Measurements from ENCODE around the gene PRSS38.

Gene PRSS38

GRCh38 chr1:227791425-227792143 lies 23.9 kb upstream of the PRSS38 start:
- no peak overlapping the region for H3K27ac ChIP-seq
- TF ChIP-seq CTCF (conservative IDR thresholded peaks at IDR 0.05), result no peak

DNA sequence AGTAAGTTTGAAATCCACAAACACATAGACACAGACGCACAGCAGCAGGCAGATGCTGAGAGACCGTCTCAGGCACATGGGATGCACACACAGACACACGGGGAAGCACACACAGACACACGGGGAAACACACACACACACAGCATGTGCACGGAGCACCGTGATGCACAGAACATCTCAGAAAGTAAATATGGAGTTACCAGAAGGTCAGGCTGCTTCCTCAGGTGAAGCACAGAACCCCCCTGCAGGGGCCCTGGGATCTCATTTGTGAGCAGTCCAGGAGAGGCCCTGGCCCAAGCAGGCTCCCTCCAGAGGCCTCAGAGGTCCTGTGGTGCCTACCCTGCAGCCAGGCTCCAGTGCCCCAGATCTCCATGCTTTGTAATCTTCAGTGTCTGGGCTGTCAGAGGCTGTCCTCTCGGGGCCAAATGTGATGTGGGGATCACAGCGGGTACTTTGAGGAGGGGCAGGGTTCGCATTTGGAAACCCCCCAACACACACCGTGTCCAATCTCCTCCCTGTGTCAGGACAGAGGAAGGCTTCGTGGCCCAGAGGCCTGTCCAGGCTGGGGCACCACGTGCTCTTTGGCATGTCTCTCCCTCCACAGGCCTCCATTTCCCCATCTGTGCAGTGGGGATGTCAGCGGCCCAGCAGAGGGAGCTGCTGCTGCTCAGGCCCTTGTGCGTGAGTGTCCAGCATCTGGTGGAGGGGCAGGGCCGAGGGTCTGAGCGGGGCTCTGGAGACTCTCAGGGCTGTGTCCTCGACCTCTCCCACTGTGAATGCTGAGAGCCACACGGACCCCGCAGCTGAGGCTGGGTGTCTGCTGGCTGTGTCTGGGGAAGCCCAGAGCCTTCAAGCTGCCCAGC lies 23.0 kb upstream of the PRSS38 start:
- H3K27ac ChIP-seq, result no peak overlapping the region
- no peak for TF ChIP-seq CTCF (conservative IDR thresholded peaks at IDR 0.05)

GRCh38 chr1:227793079-227793947 lies 22.2 kb upstream of the PRSS38 start:
- no peak overlapping the region for H3K27ac ChIP-seq
- TF ChIP-seq CTCF (conservative IDR thresholded peaks at IDR 0.05), result no peak

GRCh38 chr1:227793948-227794816 lies 21.3 kb upstream of the PRSS38 start:
- TF ChIP-seq CTCF (conservative IDR thresholded peaks at IDR 0.05), result no peak
- H3K27ac ChIP-seq, result no peak overlapping the region

- H3K27ac ChIP-seq, result no peak overlapping the region
- TF ChIP-seq CTCF (conservative IDR thresholded peaks at IDR 0.05), result no peak
These were observed 20.7 kb upstream of the PRSS38 start for GRCh38 chr1:227794817-227795192.

- TF ChIP-seq CTCF (conservative IDR thresholded peaks at IDR 0.05), result no peak
- H3K27ac ChIP-seq, result no peak overlapping the region
These were observed 19.7 kb upstream of the PRSS38 start for GRCh38 chr1:227795732-227796131.

Measured in VCaP (cell line).